ENCODE results near the gene CASTOR1.

The CASTOR1 gene

GRCh38 chr22:30284172-30284571 lies 5.1 kb downstream of the CASTOR1 start:
- no peak for DNase-seq

GRCh38 chr22:30283342-30283741 lies 6.0 kb downstream of the CASTOR1 start:
- no peak for DNase-seq

GRCh38 chr22:30282616-30283046 lies 6.7 kb downstream of the CASTOR1 start:
- DNase-seq: no peak

- no peak for DNase-seq
Observed at GRCh38 chr22:30280505-30280904, 8.8 kb downstream of the CASTOR1 start.

- no peak for DNase-seq
Observed at GRCh38 chr22:30279932-30280331, 9.4 kb downstream of the CASTOR1 start.

- no peak for DNase-seq
Observed at GRCh38 chr22:30279046-30279788, 10.1 kb downstream of the CASTOR1 start.

- no peak for DNase-seq
Observed at GRCh38 chr22:30277547-30278344, 11.6 kb downstream of the CASTOR1 start.

- DNase-seq: no peak
Observed at GRCh38 chr22:30276039-30276438, 13.3 kb downstream of the CASTOR1 start.

GRCh38 chr22:30275625-30276024 lies 13.7 kb downstream of the CASTOR1 start:
- DNase-seq: no peak

GRCh38 chr22:30274437-30274812 lies 14.9 kb downstream of the CASTOR1 start:
- no peak for DNase-seq

GRCh38 chr22:30273711-30274436 lies 15.4 kb downstream of the CASTOR1 start:
- no peak for DNase-seq

GRCh38 chr22:30272781-30273601 lies 16.3 kb downstream of the CASTOR1 start:
- DNase-seq: no peak

GRCh38 chr22:30270832-30271231 lies 18.5 kb downstream of the CASTOR1 start:
- DNase-seq: no peak

GRCh38 chr22:30268331-30268730 lies 21.0 kb downstream of the CASTOR1 start:
- no peak for DNase-seq

- DNase-seq: no peak
Observed at GRCh38 chr22:30267382-30268302, 21.7 kb downstream of the CASTOR1 start.

GRCh38 chr22:30266445-30267381 lies 22.6 kb downstream of the CASTOR1 start, which contains the start of gene OSM:
OSM (minus strand) TSS chr22:30266851; CDS start chr22:30266799, 52 bp downstream.
- DNase-seq: no peak

GRCh38 chr22:30265823-30266444 lies 23.4 kb downstream of the CASTOR1 start:
- DNase-seq: no peak

GRCh38 chr22:30265131-30265720 lies 24.1 kb downstream of the CASTOR1 start:
- DNase-seq: no peak

GRCh38 chr22:30263883-30264282 lies 25.4 kb downstream of the CASTOR1 start:
- no peak for DNase-seq

All from NCI-H2227 treated with DMSO at 0.1 percent for 48 hours (cell line).